ENCODE data around the gene PPM1A.

PPM1A gene

GRCh38 chr14:60326274-60326673 is 77.3 kb downstream of the PPM1A start:
- no peak for DNase-seq

GRCh38 chr14:60327447-60328331 is 78.7 kb downstream of the PPM1A start:
- DNase-seq: peak; percentile 39

- DNase-seq: no peak
These were observed 79.6 kb downstream of the PPM1A start for GRCh38 chr14:60328583-60328982.

- no peak for DNase-seq
These were observed 80.3 kb downstream of the PPM1A start for GRCh38 chr14:60329274-60329673.

GRCh38 chr14:60331201-60332045 is 82.4 kb downstream of the PPM1A start:
- DNase-seq: peak; percentile 82

- DNase-seq: no peak
These were observed 83.0 kb downstream of the PPM1A start for GRCh38 chr14:60332046-60332399.

GRCh38 chr14:60332869-60333268 is 83.8 kb downstream of the PPM1A start:
- no peak for DNase-seq

GRCh38 chr14:60339571-60339970 is 90.5 kb downstream of the PPM1A start:
- DNase-seq: no peak

GRCh38 chr14:60343571-60344071 is 94.6 kb downstream of the PPM1A start:
- no peak for DNase-seq

- DNase-seq: no peak
These were observed 95.7 kb downstream of the PPM1A start for GRCh38 chr14:60344751-60345150.

- no peak for DNase-seq
These were observed 97.7 kb downstream of the PPM1A start for GRCh38 chr14:60346706-60347105.

GRCh38 chr14:60348211-60348610 is 99.2 kb downstream of the PPM1A start:
- no peak for DNase-seq
